K562 (cell line): ENCODE results near the gene NLK. TPM values are rescaled to one million over a fixed set of nuclear protein-coding genes. Genes with fewer than 3 reads are reported as not detected.

Experiments used
- ATF2 ChIP-seq: sonication (generic); formaldehyde crosslinking; IDR thresholded peaks from 2 replicates; pipeline ENCODE4 v1.8.1; 2022; ENCODE audit warnings: missing genetic modification reagents
- ATF3 ChIP-seq, 2 experiments: fragments of 450-650 bp in 1 of 2; sonication (generic) in 1 of 2; formaldehyde crosslinking in 1 of 2; IDR thresholded peaks in 1 of 2; conservative IDR thresholded peaks in 1 of 2; 2 replicates each; pipeline versions ENCODE4 v1.6.1 to v1.8.1; 2016 to 2023; ENCODE audit warnings: mild to moderate bottlenecking in 2 of 2, moderate library complexity in 2 of 2, inconsistent platforms in 1 of 2, missing genetic modification reagents in 1 of 2
- BRD9 ChIP-seq: fragments of 450-650 bp; IDR thresholded peaks from 2 replicates; pipeline ENCODE4 v1.6.1; 2018; ENCODE audit warnings: low read depth; ENCODE audit not compliant: partially characterized antibody
- CBFA2T2 ChIP-seq: fragments of 450-650 bp; conservative IDR thresholded peaks from 2 replicates; pipeline ENCODE4 v1.6.1; 2017; ENCODE audit warnings: mild to moderate bottlenecking
- ESRRA ChIP-seq: fragments of 450-650 bp; IDR thresholded peaks from 2 replicates; pipeline ENCODE4 v1.6.1; 2014; ENCODE audit warnings: low read depth, mild to moderate bottlenecking, moderate library complexity, borderline replicate concordance
- FOSL1 ChIP-seq: fragments of 200-800 bp; sonication (Bioruptor generic); conservative IDR thresholded peaks from 2 replicates; pipeline ENCODE4 v1.6.1; 2016; ENCODE audit warnings: missing genetic modification characterization, missing compliant biosample characterization
- HDAC1 ChIP-seq, 2 experiments: fragments of 450-650 bp; IDR thresholded peaks; 2 replicates each; pipeline ENCODE4 v1.6.1; 2016 to 2017; ENCODE audit warnings: inconsistent platforms in 1 of 2, mild to moderate bottlenecking in 1 of 2, moderate library complexity in 1 of 2
- KDM1A ChIP-seq, 2 experiments: fragments of 450-650 bp; IDR thresholded peaks; 2 replicates each; pipeline ENCODE4 v1.6.1; 2016; ENCODE audit warnings: mild to moderate bottlenecking in 2 of 2
- LARP7 ChIP-seq: fragments of 450-650 bp; IDR thresholded peaks from 2 replicates; pipeline ENCODE4 v1.6.1; 2016
- MIER1 ChIP-seq: fragments of 450-650 bp; IDR thresholded peaks from 2 replicates; pipeline ENCODE4 v1.6.1; 2016; ENCODE audit warnings: antibody characterized with exemption, mild to moderate bottlenecking, low read depth
- REST ChIP-seq, 2 experiments: fragments of 450-650 bp; formaldehyde crosslinking in 1 of 2; IDR thresholded peaks; 2 replicates each; pipeline versions ENCODE4 v1.4.0 to v1.6.1; 2014 to 2020; ENCODE audit warnings: mild to moderate bottlenecking in 2 of 2, borderline replicate concordance in 1 of 2, low read depth in 1 of 2
- TAL1 ChIP-seq: fragments of 450-650 bp; IDR thresholded peaks from 2 replicates; pipeline ENCODE4 v1.6.1; 2016; ENCODE audit warnings: mild to moderate bottlenecking
- TEAD4 ChIP-seq, 2 experiments: sonication (generic) in 1 of 2; formaldehyde crosslinking in 1 of 2; IDR thresholded peaks; 2 replicates each; pipeline versions ENCODE4 v1.6.1 to v1.8.0; 2012 to 2022; ENCODE audit warnings: borderline replicate concordance in 1 of 2, inconsistent platforms in 1 of 2, low read length in 1 of 2, mild to moderate bottlenecking in 1 of 2, missing genetic modification reagents in 1 of 2
- TRIM24 ChIP-seq, 2 experiments: fragments of 450-650 bp; IDR thresholded peaks; 2 replicates each; pipeline ENCODE4 v1.6.1; 2016
- ZFP1 ChIP-seq: fragments of 450-650 bp; formaldehyde crosslinking; IDR thresholded peaks from 2 replicates; pipeline ENCODE4 v1.4.0; 2020; ENCODE audit warnings: mild to moderate bottlenecking, mixed read lengths
- ZNF384 ChIP-seq: IDR thresholded peaks from 2 replicates; pipeline ENCODE4 v1.6.1; 2012; ENCODE audit warnings: low read depth, low read length, improper control_type of control experiment
- polyA plus RNA-seq, 8 experiments: library from polyadenylated mRNA; depleted of rRNA in 4 of 8; stranded (reverse) in 5 of 8; unstranded in 3 of 8; fragments of >200 nt; fragmentation: Nextera tagmentation in 2 of 8; fragmentation: Illumina TruSeq in 1 of 8; extraction: Ambion mirVana in 2 of 8; extraction: Trizol in 1 of 8; gene quantifications; 2 replicates each; pipeline versions ENCODE4 v1.2.1 to v1.2.3, GENCODE V29; 2011 to 2014; ENCODE audit warnings: inconsistent platforms in 1 of 8, missing spikeins in 1 of 8
- total RNA-seq, 7 experiments: library from RNA; depleted of rRNA in 6 of 7; stranded (reverse); fragments of >200 nt in 6 of 7; fragmentation: Illumina TruSeq in 2 of 7; extraction: Trizol in 2 of 7; gene quantifications; 2 replicates each; pipeline versions ENCODE4 v1.2.1 to v1.2.3, GENCODE V29; 2011 to 2021; ENCODE audit warnings: low replicate concordance in 1 of 7
- TF ChIP-seq, protein P1 (sequence below): fragments of 250-450 bp; sonication (Bioruptor Pico); IDR thresholded peaks from 2 replicates; pipeline ENCODE4 v1.8.0; 2021; ENCODE audit warnings: mild to moderate bottlenecking, moderate library complexity

The NLK gene
- total and polyA plus RNA-seq, 9 of the 15 experiments (the other 6 are each of a cell fraction or from before 2014, with no cell fraction given) = 10.9 to 59.6 (median 26.7) TPM

GRCh38 chr17:28189667-28190066 is 147.2 kb downstream of the NLK start (continued):
- TF ChIP-seq REST (IDR thresholded peaks at IDR 0.05; ENCODE audit: borderline replicate concordance) = peak; percentile 27; the same call in 1 of the 2 replicates
- TF ChIP-seq REST (CRISPR knock-in tag; IDR thresholded peaks at IDR 0.05; ENCODE audit: low read depth) = no peak
- no peak for TF ChIP-seq BRD9
- TF ChIP-seq LARP7 = no peak
- TF ChIP-seq TRIM24 (IDR thresholded peaks at IDR 0.05) = 0 out of 4 replicates have a peak, but pooled peaks have one; percentile 36 to 41
- TF ChIP-seq MIER1 = no peak
- peak; percentile 89 for TF ChIP-seq TEAD4 (IDR thresholded peaks at IDR 0.05; ENCODE audit: low read length)
- TF ChIP-seq TEAD4 (CRISPR knock-in tag; IDR thresholded peaks at IDR 0.05; ENCODE audit: borderline replicate concordance) = no peak
- no peak for TF ChIP-seq ATF2 (CRISPR knock-in tag)
- peak; percentile 79 for TF ChIP-seq CBFA2T2
- TF ChIP-seq, protein P1, sequence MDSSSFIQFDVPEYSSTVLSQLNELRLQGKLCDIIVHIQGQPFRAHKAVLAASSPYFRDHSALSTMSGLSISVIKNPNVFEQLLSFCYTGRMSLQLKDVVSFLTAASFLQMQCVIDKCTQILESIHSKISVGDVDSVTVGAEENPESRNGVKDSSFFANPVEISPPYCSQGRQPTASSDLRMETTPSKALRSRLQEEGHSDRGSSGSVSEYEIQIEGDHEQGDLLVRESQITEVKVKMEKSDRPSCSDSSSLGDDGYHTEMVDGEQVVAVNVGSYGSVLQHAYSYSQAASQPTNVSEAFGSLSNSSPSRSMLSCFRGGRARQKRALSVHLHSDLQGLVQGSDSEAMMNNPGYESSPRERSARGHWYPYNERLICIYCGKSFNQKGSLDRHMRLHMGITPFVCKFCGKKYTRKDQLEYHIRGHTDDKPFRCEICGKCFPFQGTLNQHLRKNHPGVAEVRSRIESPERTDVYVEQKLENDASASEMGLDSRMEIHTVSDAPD (CRISPR knock-in tag) = no peak
- TF ChIP-seq ESRRA = 0 out of 2 replicates have a peak, but pooled peaks have one; percentile 22
- TF ChIP-seq ZNF384 = peak; percentile 71
- peak; percentile 86 for TF ChIP-seq KDM1A (IDR thresholded peaks at IDR 0.05)
- TF ChIP-seq HDAC1 (IDR thresholded peaks at IDR 0.05) = peak in 1 of 2 experiments; percentile 81; a peak in 2 of 4 replicates
- TF ChIP-seq ATF3 (IDR thresholded peaks at IDR 0.05) = peak; percentile 20; the same call in 1 of the 2 replicates
- no peak for TF ChIP-seq ATF3 (CRISPR knock-in tag; conservative IDR thresholded peaks at IDR 0.05)
- no peak for TF ChIP-seq ZFP1
- peak; percentile 68 for TF ChIP-seq FOSL1 (tag)
- TF ChIP-seq TAL1 = peak; percentile 88
